Measurements from ENCODE around the gene APLP2.

GRCh38 chr11:130061017-130061416 is 8.7 kb upstream of the APLP2 start:
- no peak for TF ChIP-seq EZH2 (IDR thresholded peaks at IDR 0.05; ENCODE audit: low read depth)
- no peak for TF ChIP-seq CTCF (conservative IDR thresholded peaks at IDR 0.05)

Measured in PC-9 (cell line).